Brain microvascular endothelial cell (primary cell): ENCODE measurements around the gene GPER1.

Experiments
- DNase-seq: peaks from one replicate; pipeline ENCODE4 v3.0.0-alpha.2; 2020
- H3K27ac ChIP-seq: fragments of 250-450 bp; sonication (Bioruptor Pico); 2 replicates; pipeline ENCODE4 v1.5.1; 2020; ENCODE audit warnings: mild to moderate bottlenecking, moderate library complexity
- H3K27me3 ChIP-seq: fragments of 250-450 bp; sonication (Bioruptor Pico); replicated peaks from 2 replicates; pipeline ENCODE4 v1.5.1; 2020; ENCODE audit warnings: mild to moderate bottlenecking
- H3K36me3 ChIP-seq: fragments of 250-450 bp; sonication (Bioruptor Pico); replicated peaks from 2 replicates; pipeline ENCODE4 v1.5.1; 2020; ENCODE audit warnings: mild to moderate bottlenecking
- H3K4me3 ChIP-seq: 2 replicates; pipeline ENCODE4 v1.5.1; 2011; ENCODE audit warnings: low read depth, mild to moderate bottlenecking, control low read depth, low read length, moderate library complexity
- CTCF ChIP-seq: IDR thresholded peaks from 2 replicates; pipeline ENCODE4 v1.5.1; 2011; ENCODE audit warnings: low read depth, mild to moderate bottlenecking, moderate library complexity, low read length, control low read depth, inconsistent platforms; ENCODE audit errors: missing control alignments
- in situ Hi-C: cut with HindIII; loops from 2 replicates; pipeline ENCODE4 v1.10.0; 2017; ENCODE audit warnings: low sequenced_read_pairs, low pct_ligation_motif_present

Gene GPER1

GRCh38 chr7:1049006-1049741 is 38.7 kb upstream of the GPER1 start:
- TF ChIP-seq CTCF, result no peak
- Histone ChIP-seq H3K36me3 (no peaks in the 10 kb centered on the region), H3K27ac (no peak overlapping the region), H3K27me3 (no peaks in the 10 kb centered on the region), H3K4me3 (no peak overlapping the region)
- in situ Hi-C loops, result no loop called here
- no peak for DNase-seq

GRCh38 chr7:1049801-1050200 is 38.1 kb upstream of the GPER1 start:
- H3K36me3 ChIP-seq, result no peaks in the 10 kb centered on the region
- DNase-seq, result no peak
- in situ Hi-C loops, result no loop called here
- H3K27me3 ChIP-seq, result no peaks in the 10 kb centered on the region
- H3K27ac ChIP-seq, result no peak overlapping the region
- no peak overlapping the region for H3K4me3 ChIP-seq
- no peak for TF ChIP-seq CTCF

GRCh38 chr7:1050254-1050906 is 37.5 kb upstream of the GPER1 start:
- no peak for TF ChIP-seq CTCF
- no peak overlapping the region for H3K4me3 ChIP-seq
- H3K27me3 ChIP-seq, result no peaks in the 10 kb centered on the region
- no peaks in the 10 kb centered on the region for H3K36me3 ChIP-seq
- no peak overlapping the region for H3K27ac ChIP-seq
- in situ Hi-C loops, result no loop called here
- DNase-seq, result no peak

- no peak for TF ChIP-seq CTCF
- in situ Hi-C loops, result no loop called here
- Histone ChIP-seq H3K27me3 (no peaks in the 10 kb centered on the region), H3K27ac (no peak overlapping the region), H3K4me3 (no peak overlapping the region), H3K36me3 (no peaks in the 10 kb centered on the region)
- no peak for DNase-seq
Observed at GRCh38 chr7:1050956-1051690, 36.8 kb upstream of the GPER1 start.

- no peaks in the 10 kb centered on the region for H3K36me3 ChIP-seq
- TF ChIP-seq CTCF, result no peak
- no peak for DNase-seq
- no peak overlapping the region for H3K27ac ChIP-seq
- H3K27me3 ChIP-seq, result no peaks in the 10 kb centered on the region
- in situ Hi-C loops, result no loop called here
- H3K4me3 ChIP-seq, result no peak overlapping the region
Observed at GRCh38 chr7:1052031-1052818, 35.7 kb upstream of the GPER1 start.
